ENCODE data around the gene HTRA3. TPM values are rescaled to one million over a fixed set of nuclear protein-coding genes. Genes with fewer than 3 reads are reported as not detected.
A peak's percentile ranks its signal among the peaks of the same experiment; 100 is the strongest.

HTRA3 gene
- total RNA-seq, 4 donors from 2014 or later: 56.1 to 82.2 (median 67.2) TPM

- Histone ChIP-seq H3K27me3 (no peaks in the 10 kb centered on the region), H3K9me3 (no peaks in the 10 kb centered on the region), H3K4me1 (peaks cover 39 to 86% (median 75%) of the 10 kb centered on the region in 4 donors), H3K36me3 (peaks cover 0 to 4% (median 2%) of the 10 kb centered on the region in 4 donors), H3K27ac (replicated peaks in 1 of 4) (peak overlapping the region in 1 of 4 donors; percentile 13), H3K4me3 (no peak overlapping the region)
- DNase-seq (ENCODE audit: extremely low spot score): no peak
- WGBS: 91% methylated on average over 14 of the region's 25 CpGs
- TF ChIP-seq EP300 (IDR thresholded peaks at IDR 0.05) (no peak), POLR2A (IDR thresholded peaks at IDR 0.05; ENCODE audit: low read depth) (no peak), POLR2AphosphoS5 (IDR thresholded peaks at IDR 0.05) (no peak)
- TF ChIP-seq, protein P1, sequence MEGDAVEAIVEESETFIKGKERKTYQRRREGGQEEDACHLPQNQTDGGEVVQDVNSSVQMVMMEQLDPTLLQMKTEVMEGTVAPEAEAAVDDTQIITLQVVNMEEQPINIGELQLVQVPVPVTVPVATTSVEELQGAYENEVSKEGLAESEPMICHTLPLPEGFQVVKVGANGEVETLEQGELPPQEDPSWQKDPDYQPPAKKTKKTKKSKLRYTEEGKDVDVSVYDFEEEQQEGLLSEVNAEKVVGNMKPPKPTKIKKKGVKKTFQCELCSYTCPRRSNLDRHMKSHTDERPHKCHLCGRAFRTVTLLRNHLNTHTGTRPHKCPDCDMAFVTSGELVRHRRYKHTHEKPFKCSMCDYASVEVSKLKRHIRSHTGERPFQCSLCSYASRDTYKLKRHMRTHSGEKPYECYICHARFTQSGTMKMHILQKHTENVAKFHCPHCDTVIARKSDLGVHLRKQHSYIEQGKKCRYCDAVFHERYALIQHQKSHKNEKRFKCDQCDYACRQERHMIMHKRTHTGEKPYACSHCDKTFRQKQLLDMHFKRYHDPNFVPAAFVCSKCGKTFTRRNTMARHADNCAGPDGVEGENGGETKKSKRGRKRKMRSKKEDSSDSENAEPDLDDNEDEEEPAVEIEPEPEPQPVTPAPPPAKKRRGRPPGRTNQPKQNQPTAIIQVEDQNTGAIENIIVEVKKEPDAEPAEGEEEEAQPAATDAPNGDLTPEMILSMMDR (IDR thresholded peaks at IDR 0.05): no peak
- intact Hi-C loops (cut with DNase I): no loop called here
Observed at GRCh38 chr4:8280158-8280875, 10.8 kb downstream of the HTRA3 start.

DNA sequence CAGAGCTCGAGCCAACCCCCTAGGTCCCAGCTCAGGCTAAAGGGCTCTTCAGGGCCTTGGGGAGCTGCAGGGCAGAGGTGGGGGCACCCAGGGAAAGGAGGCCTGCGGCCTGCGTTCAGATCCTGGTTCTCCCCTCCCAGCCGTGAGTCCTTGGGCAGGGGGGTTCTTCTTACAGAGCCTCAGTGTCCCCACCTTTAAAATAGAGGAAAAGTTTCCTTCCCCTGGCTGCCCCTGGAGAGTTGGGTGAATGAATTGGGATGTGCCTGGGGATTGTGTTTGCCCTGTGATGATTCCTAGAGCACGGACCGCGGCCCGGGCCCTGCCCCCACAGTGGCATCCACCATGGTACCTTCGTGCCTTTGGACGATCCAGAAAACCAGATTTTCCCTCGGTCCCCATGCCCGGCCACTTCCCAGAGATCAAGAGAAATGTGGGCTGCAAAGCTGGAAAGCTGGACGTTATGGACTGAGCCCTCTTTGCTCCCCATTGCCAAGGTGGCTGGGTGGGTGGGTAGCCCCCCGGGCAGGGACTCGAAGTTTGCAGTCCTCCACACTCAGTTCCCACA, 11.4 kb downstream of the HTRA3 start:
- H3K4me3 ChIP-seq: no peak overlapping the region
- WGBS: 89% methylated on average over 12 of the region's 15 CpGs
- peaks cover 0 to 4% (median 2%) of the 10 kb centered on the region in 4 donors for H3K36me3 ChIP-seq
- H3K4me1 ChIP-seq: peaks cover 39 to 86% (median 72%) of the 10 kb centered on the region in 4 donors
- no peaks in the 10 kb centered on the region for H3K27me3 ChIP-seq
- DNase-seq (ENCODE audit: extremely low spot score): no peak
- H3K9me3 ChIP-seq: no peaks in the 10 kb centered on the region
- intact Hi-C loops (cut with DNase I): no loop called here
- TF ChIP-seq POLR2A (IDR thresholded peaks at IDR 0.05; ENCODE audit: low read depth) (no peak), POLR2AphosphoS5 (IDR thresholded peaks at IDR 0.05) (no peak)
- H3K27ac ChIP-seq (replicated peaks in 1 of 4): peak overlapping the region; percentile 13 to 64 (median 50)

- H3K4me3 ChIP-seq: no peak overlapping the region
- 44% methylated on average over 10 of the region's 19 CpGs for WGBS
Observed at GRCh38 chr4:8281519-8282133, 12.1 kb downstream of the HTRA3 start.

DNA sequence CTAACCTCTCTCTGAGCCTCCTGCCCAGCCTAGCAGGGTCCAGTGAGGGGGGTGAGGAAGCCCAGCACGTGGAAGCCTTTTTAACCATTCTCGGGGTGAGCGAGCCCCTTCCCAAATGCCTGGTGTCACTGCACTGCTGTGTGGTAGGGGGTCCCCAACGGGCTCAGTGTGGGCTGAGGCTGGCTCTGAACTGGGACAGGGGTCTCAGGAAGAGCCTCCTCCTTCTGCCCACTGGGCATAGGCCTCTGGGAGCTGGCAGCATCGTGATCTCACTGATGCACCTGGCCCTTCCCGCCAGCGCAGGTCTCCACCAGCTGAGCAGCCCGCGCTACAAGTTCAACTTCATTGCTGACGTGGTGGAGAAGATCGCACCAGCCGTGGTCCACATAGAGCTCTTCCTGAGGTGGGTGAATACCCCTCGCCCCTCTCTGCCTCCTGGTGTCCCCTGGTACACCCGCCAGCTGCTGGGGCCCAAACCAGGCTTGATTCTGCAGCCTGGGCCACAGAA, 12.6 kb downstream of the HTRA3 start:
- peak overlapping the region; percentile 34 to 64 (median 50) for H3K27ac ChIP-seq (replicated peaks in 1 of 4)
- no peaks in the 10 kb centered on the region for H3K27me3 ChIP-seq
- no peak for TF ChIP-seq EP300 (IDR thresholded peaks at IDR 0.05)
- no peak for TF ChIP-seq POLR2A (IDR thresholded peaks at IDR 0.05; ENCODE audit: low read depth)
- TF ChIP-seq, protein P1 (IDR thresholded peaks at IDR 0.05): no peak
- no peak for TF ChIP-seq POLR2AphosphoS5 (IDR thresholded peaks at IDR 0.05)
- H3K36me3 ChIP-seq: peaks cover 0 to 10% (median 5%) of the 10 kb centered on the region in 4 donors
- H3K4me3 ChIP-seq: no peak overlapping the region
- intact Hi-C loops (cut with DNase I): no loop called here
- H3K9me3 ChIP-seq: no peaks in the 10 kb centered on the region
- WGBS: 90% methylated on average over 14 of the region's 14 CpGs
- H3K4me1 ChIP-seq: peaks cover 27 to 82% (median 64%) of the 10 kb centered on the region in 4 donors
- no peak for DNase-seq (ENCODE audit: extremely low spot score)

More at GRCh38 chr4:8281519-8282133, 12.1 kb downstream of the HTRA3 start:
- no peaks in the 10 kb centered on the region for H3K27me3 ChIP-seq
- peak overlapping the region; percentile 34 to 64 (median 50) for H3K27ac ChIP-seq (replicated peaks in 1 of 4)
- DNase-seq (ENCODE audit: extremely low spot score): no peak
- H3K36me3 ChIP-seq: peaks cover 0 to 4% (median 2%) of the 10 kb centered on the region in 4 donors
- TF ChIP-seq POLR2AphosphoS5 (IDR thresholded peaks at IDR 0.05): peak; percentile 12 to 69
- no peak for TF ChIP-seq POLR2A (IDR thresholded peaks at IDR 0.05; ENCODE audit: low read depth)
- TF ChIP-seq, protein P1 (IDR thresholded peaks at IDR 0.05): no peak
- TF ChIP-seq EP300 (IDR thresholded peaks at IDR 0.05): no peak
- peaks cover 33 to 86% (median 68%) of the 10 kb centered on the region in 4 donors for H3K4me1 ChIP-seq
- intact Hi-C loops (cut with DNase I): no loop called here
- no peaks in the 10 kb centered on the region for H3K9me3 ChIP-seq

- no peak overlapping the region for H3K27ac ChIP-seq (replicated peaks in 1 of 4)
- H3K36me3 ChIP-seq: peaks cover 0 to 15% (median 5%) of the 10 kb centered on the region in 4 donors
- intact Hi-C loops (cut with DNase I): no loop called here
- H3K4me1 ChIP-seq: peaks cover 23 to 77% (median 58%) of the 10 kb centered on the region in 4 donors
- 89% methylated on average over 14 of the region's 14 CpGs for WGBS
- H3K9me3 ChIP-seq: no peaks in the 10 kb centered on the region
- H3K27me3 ChIP-seq: no peaks in the 10 kb centered on the region
- DNase-seq (ENCODE audit: extremely low spot score): no peak
- H3K4me3 ChIP-seq: no peak overlapping the region
- TF ChIP-seq EP300 (IDR thresholded peaks at IDR 0.05) (no peak), POLR2AphosphoS5 (IDR thresholded peaks at IDR 0.05) (no peak), POLR2A (IDR thresholded peaks at IDR 0.05; ENCODE audit: low read depth) (no peak)
- TF ChIP-seq, protein P1 (IDR thresholded peaks at IDR 0.05): no peak
Observed at GRCh38 chr4:8282742-8283141, 13.2 kb downstream of the HTRA3 start.

Measured in esophagus muscularis mucosa (tissue), 4 donors.